GM12892 (cell line): ENCODE results near the gene SHH.

ENCODE experiments used
- POLR2A ChIP-seq: IDR thresholded peaks from 2 replicates; pipeline ENCODE4 v1.6.1; 2011; ENCODE audit warnings: low read depth, low read length, control low read depth
- POLR2AphosphoS5 ChIP-seq: IDR thresholded peaks from 2 replicates; pipeline ENCODE4 v1.6.1; 2011; ENCODE audit warnings: low read depth, low read length, control low read depth
- TAF1 ChIP-seq: IDR thresholded peaks from 2 replicates; pipeline ENCODE4 v1.6.1; 2011; ENCODE audit warnings: low read depth, mild to moderate bottlenecking, control low read depth, low read length, borderline replicate concordance

GRCh38 chr7:155795951-155796350 is 16.3 kb downstream of the SHH start:
- no peak for TF ChIP-seq POLR2AphosphoS5
- no peak for TF ChIP-seq TAF1
- no peak for TF ChIP-seq POLR2A
